Activated CD8-positive, alpha-beta T cell treated with anti-CD3 and anti-CD28 coated beads, Interleukin-2, amount 10 ng/mL, durations not matched to agents 7 days and 5 days (primary cell): ENCODE results near the gene SLC6A13. TPM values are rescaled to one million over a fixed set of nuclear protein-coding genes. Genes with fewer than 3 reads are reported as not detected.
"Not testable (repeated sequence)": the region's sequence is repeated elsewhere in the genome, so short reads cannot be mapped to it uniquely, and the experiment has no call there.

ENCODE experiments used
- ATAC-seq: fragments of 150-1000 bp; cut with Tn5 transposase; one replicate; pipeline ENCODE4 v1.10.0; 2021; ENCODE audit warnings: moderate library complexity
- CTCF ChIA-PET: fragments of 350-600 bp; sonication (Branson Sonifier 250); formaldehyde crosslinking; loops from one replicate; lab custom pipeline; 2021; ENCODE audit warnings: antibody characterized with exemption; lab: Charles Lee
- POLR2A ChIA-PET: fragments of 350-600 bp; sonication (Branson Sonifier 250); formaldehyde crosslinking; loops from one replicate; lab custom pipeline; 2021; ENCODE audit warnings: antibody characterized with exemption; lab: Charles Lee
- DNase-seq: peaks from one replicate; pipeline ENCODE4 v3.0.0-alpha.2; 2020
- H3K27ac Mint-ChIP-seq: one replicate; pipeline ENCODE4 v1.8.0; 2021; ENCODE audit warnings: mild to moderate bottlenecking, mixed read lengths
- H3K27me3 Mint-ChIP-seq: one replicate; pipeline ENCODE4 v1.8.0; 2021; ENCODE audit warnings: low read depth, mixed read lengths
- H3K36me3 Mint-ChIP-seq: one replicate; pipeline ENCODE4 v1.8.0; 2021; ENCODE audit warnings: low read depth, mixed read lengths
- H3K4me1 Mint-ChIP-seq: one replicate; pipeline ENCODE4 v1.8.0; 2021; ENCODE audit warnings: low read depth, mixed read lengths
- H3K4me3 Mint-ChIP-seq: one replicate; pipeline ENCODE4 v1.8.0; 2021; ENCODE audit warnings: mild to moderate bottlenecking, mixed read lengths
- H3K9me3 Mint-ChIP-seq: one replicate; pipeline ENCODE4 v1.8.0; 2022; ENCODE audit warnings: mixed read lengths; ENCODE audit not compliant: insufficient read depth
- total RNA-seq, 2 experiments: library from RNA; stranded (reverse); gene quantifications; one replicate each; pipeline ENCODE4 v1.2.3, GENCODE V29; 2021

Gene SLC6A13
- under 1 TPM in 1 of 2 experiments, not detected in 1; 0.26 TPM for total RNA-seq

GRCh38 chr12:262817-263216 is at the start of gene SLC6A13:
SLC6A13 (minus strand) TSS chr12:262836; CDS start chr12:260052, 2,784 bp downstream.
- ATAC-seq = no peak
- ChIA-PET POLR2A (interaction anchor here (0.5 kb wide), 1 partner anchor 19 kb away, joined by 4 read pairs; no protein-coding TSS in a partner anchor), CTCF (interaction anchor here (1.2 kb wide), 1 partner anchor 42 kb away, joined by 3 read pairs; no protein-coding TSS in a partner anchor)
- no peaks in the 10 kb centered on the region for H3K9me3 Mint-ChIP-seq
- DNase-seq = no peak
- H3K27me3 Mint-ChIP-seq = peaks cover 14% of the 10 kb centered on the region
- H3K36me3 Mint-ChIP-seq = no peaks in the 10 kb centered on the region
- no peak within 1 kb of the TSS for H3K27ac Mint-ChIP-seq
- H3K4me3 Mint-ChIP-seq = no peak within 1 kb of the TSS
- H3K4me1 Mint-ChIP-seq = peaks cover 14% of the 10 kb centered on the region

- H3K27me3 Mint-ChIP-seq = no peaks in the 10 kb centered on the region
- no peak for DNase-seq
- no peaks in the 10 kb centered on the region for H3K9me3 Mint-ChIP-seq
- POLR2A ChIA-PET = no interaction called here
- no peak overlapping the region for H3K4me3 Mint-ChIP-seq
- H3K36me3 Mint-ChIP-seq = peaks cover 80% of the 10 kb centered on the region
- peaks cover 5% of the 10 kb centered on the region for H3K4me1 Mint-ChIP-seq
- no peak for ATAC-seq
- CTCF ChIA-PET = no interaction called here
- no peak overlapping the region for H3K27ac Mint-ChIP-seq
Observed at GRCh38 chr12:308511-308910, 45.9 kb upstream of the SLC6A13 start.

- peaks cover 14% of the 10 kb centered on the region for H3K4me1 Mint-ChIP-seq
- no peaks in the 10 kb centered on the region for H3K27me3 Mint-ChIP-seq
- CTCF ChIA-PET = no interaction called here
- H3K36me3 Mint-ChIP-seq = peaks cover 86% of the 10 kb centered on the region
- DNase-seq = no peak
- H3K27ac Mint-ChIP-seq = no peak overlapping the region
- POLR2A ChIA-PET = no interaction called here
- no peaks in the 10 kb centered on the region for H3K9me3 Mint-ChIP-seq
- H3K4me3 Mint-ChIP-seq = no peak overlapping the region
- ATAC-seq = no peak
Observed at GRCh38 chr12:307406-307805, 44.8 kb upstream of the SLC6A13 start.

- Mint-ChIP-seq H3K9me3 (peaks cover 7% of the 10 kb centered on the region), H3K4me3 (no peak overlapping the region), H3K27me3 (no peaks in the 10 kb centered on the region), H3K27ac (no peak overlapping the region), H3K36me3 (peaks cover 90% of the 10 kb centered on the region), H3K4me1 (peaks cover 24% of the 10 kb centered on the region)
- ChIA-PET POLR2A (no interaction called here), CTCF (interaction anchor here (0.8 kb wide), 1 partner anchor 12 kb away, joined by 4 read pairs; no protein-coding TSS in a partner anchor)
- no peak for DNase-seq
- no peak for ATAC-seq
Observed at GRCh38 chr12:304805-305204, 42.2 kb upstream of the SLC6A13 start.

- H3K4me3 Mint-ChIP-seq, ATAC-seq, POLR2A ChIA-PET, H3K27me3 Mint-ChIP-seq, H3K9me3 Mint-ChIP-seq, CTCF ChIA-PET, H3K27ac Mint-ChIP-seq, DNase-seq: not testable (repeated sequence)
- H3K4me1 Mint-ChIP-seq = peaks cover 24% of the 10 kb centered on the region
- peaks cover 92% of the 10 kb centered on the region for H3K36me3 Mint-ChIP-seq
Observed at GRCh38 chr12:302766-303165, 40.1 kb upstream of the SLC6A13 start.

- H3K9me3 Mint-ChIP-seq, ATAC-seq, DNase-seq, H3K4me3 Mint-ChIP-seq, H3K27ac Mint-ChIP-seq, POLR2A ChIA-PET, H3K27me3 Mint-ChIP-seq, CTCF ChIA-PET: not testable (repeated sequence)
- H3K36me3 Mint-ChIP-seq = peaks cover 88% of the 10 kb centered on the region
- H3K4me1 Mint-ChIP-seq = peaks cover 24% of the 10 kb centered on the region
Observed at GRCh38 chr12:300166-300565, 37.5 kb upstream of the SLC6A13 start.

- H3K27me3 Mint-ChIP-seq, POLR2A ChIA-PET, CTCF ChIA-PET, DNase-seq, H3K27ac Mint-ChIP-seq, ATAC-seq, H3K9me3 Mint-ChIP-seq, H3K4me3 Mint-ChIP-seq: not testable (repeated sequence)
- H3K4me1 Mint-ChIP-seq = peaks cover 23% of the 10 kb centered on the region
- H3K36me3 Mint-ChIP-seq = peaks cover 89% of the 10 kb centered on the region
Observed at GRCh38 chr12:299511-299910, 36.9 kb upstream of the SLC6A13 start.

- DNase-seq, ATAC-seq, POLR2A ChIA-PET, H3K4me3 Mint-ChIP-seq, H3K9me3 Mint-ChIP-seq, H3K27me3 Mint-ChIP-seq, CTCF ChIA-PET, H3K27ac Mint-ChIP-seq: not testable (repeated sequence)
- Mint-ChIP-seq H3K36me3 (peaks cover 83% of the 10 kb centered on the region), H3K4me1 (peaks cover 17% of the 10 kb centered on the region)
Observed at GRCh38 chr12:298059-298458, 35.4 kb upstream of the SLC6A13 start.

GRCh38 chr12:295132-295531 is 32.5 kb upstream of the SLC6A13 start:
- H3K27me3 Mint-ChIP-seq = no peaks in the 10 kb centered on the region
- H3K4me1 Mint-ChIP-seq = no peaks in the 10 kb centered on the region
- ATAC-seq = no peak
- DNase-seq = no peak
- no peak overlapping the region for H3K27ac Mint-ChIP-seq
- H3K4me3 Mint-ChIP-seq = no peak overlapping the region
- peaks cover 75% of the 10 kb centered on the region for H3K36me3 Mint-ChIP-seq
- ChIA-PET CTCF (no interaction called here), POLR2A (no interaction called here)
- H3K9me3 Mint-ChIP-seq = no peaks in the 10 kb centered on the region

- Mint-ChIP-seq H3K36me3 (peaks cover 63% of the 10 kb centered on the region), H3K27me3 (no peaks in the 10 kb centered on the region), H3K27ac (no peak overlapping the region), H3K4me3 (no peak overlapping the region), H3K4me1 (no peaks in the 10 kb centered on the region), H3K9me3 (no peaks in the 10 kb centered on the region)
- POLR2A ChIA-PET = no interaction called here
- ATAC-seq (no peak), DNase-seq (no peak)
- CTCF ChIA-PET = no interaction called here
Observed at GRCh38 chr12:293199-293598, 30.6 kb upstream of the SLC6A13 start.

- no peak overlapping the region for H3K4me3 Mint-ChIP-seq
- no peak overlapping the region for H3K27ac Mint-ChIP-seq
- ChIA-PET CTCF (no interaction called here), POLR2A (interaction anchor here (0.8 kb wide), 1 partner anchor 16 kb away, joined by 3 read pairs; no protein-coding TSS in a partner anchor)
- H3K27me3 Mint-ChIP-seq = no peaks in the 10 kb centered on the region
- H3K36me3 Mint-ChIP-seq = peaks cover 64% of the 10 kb centered on the region
- peaks cover 1% of the 10 kb centered on the region for H3K4me1 Mint-ChIP-seq
- H3K9me3 Mint-ChIP-seq = no peaks in the 10 kb centered on the region
- DNase-seq (no peak), ATAC-seq (no peak)
Observed at GRCh38 chr12:292186-292585, 29.6 kb upstream of the SLC6A13 start.

- H3K27me3 Mint-ChIP-seq = no peaks in the 10 kb centered on the region
- ATAC-seq (no peak), DNase-seq (no peak)
- no peak overlapping the region for H3K4me3 Mint-ChIP-seq
- no peaks in the 10 kb centered on the region for H3K9me3 Mint-ChIP-seq
- no peak overlapping the region for H3K27ac Mint-ChIP-seq
- peaks cover 68% of the 10 kb centered on the region for H3K36me3 Mint-ChIP-seq
- CTCF ChIA-PET = no interaction called here
- POLR2A ChIA-PET = no interaction called here
- H3K4me1 Mint-ChIP-seq = peaks cover 2% of the 10 kb centered on the region
Observed at GRCh38 chr12:291153-291723, 28.6 kb upstream of the SLC6A13 start.
